H9 (cell line): ENCODE results near the gene PIBF1. TPM values are rescaled to one million over a fixed set of nuclear protein-coding genes. Genes with fewer than 3 reads are reported as not detected.

Experiments used
- DNase-seq: peaks from one replicate; pipeline ENCODE4 v3.0.0-alpha.2; 2017
- H2AFZ ChIP-seq: one replicate; pipeline ENCODE4 v1.6.1; 2013; ENCODE audit warnings: mild to moderate bottlenecking, low read length, control low read depth, moderate library complexity
- H2AK5ac ChIP-seq: 2 replicates; pipeline ENCODE4 v1.6.1; 2013; ENCODE audit warnings: low read length, control low read depth, mixed read lengths; ENCODE audit not compliant: insufficient read length
- H2BK120ac ChIP-seq: one replicate; pipeline ENCODE4 v1.6.1; 2013; ENCODE audit warnings: low read depth, mild to moderate bottlenecking, low read length, control low read depth, inconsistent platforms; ENCODE audit not compliant: poor library complexity, severe bottlenecking
- H2BK12ac ChIP-seq: 2 replicates; pipeline ENCODE4 v1.6.1; 2013; ENCODE audit warnings: low read length, control low read depth, mixed read lengths, low read depth; ENCODE audit not compliant: insufficient read length
- H2BK15ac ChIP-seq: 2 replicates; pipeline ENCODE4 v1.6.1; 2013; ENCODE audit warnings: low read depth, low read length, control low read depth
- H2BK20ac ChIP-seq: one replicate; pipeline ENCODE4 v1.6.1; 2013; ENCODE audit warnings: low read depth, mild to moderate bottlenecking, low read length, control low read depth, inconsistent platforms; ENCODE audit not compliant: poor library complexity, severe bottlenecking
- H2BK5ac ChIP-seq: 2 replicates; pipeline ENCODE4 v1.6.1; 2013; ENCODE audit warnings: low read length, control low read depth, mixed read lengths; ENCODE audit not compliant: insufficient read length
- H3K14ac ChIP-seq: 2 replicates; pipeline ENCODE4 v1.6.1; 2013; ENCODE audit warnings: low read length, control low read depth; ENCODE audit not compliant: insufficient read depth
- H3K18ac ChIP-seq: 2 replicates; pipeline ENCODE4 v1.6.1; 2013; ENCODE audit warnings: low read depth, mild to moderate bottlenecking, mixed read lengths, low read length, control low read depth; ENCODE audit not compliant: insufficient read length
- H3K23ac ChIP-seq: 2 replicates; pipeline ENCODE4 v1.6.1; 2013; ENCODE audit warnings: low read length, control low read depth, mixed read lengths, low read depth; ENCODE audit not compliant: insufficient read length
- H3K23me2 ChIP-seq: 2 replicates; pipeline ENCODE4 v1.6.1; 2013; ENCODE audit warnings: low read depth, mild to moderate bottlenecking, mixed read lengths, low read length, control low read depth; ENCODE audit not compliant: insufficient read length, poor library complexity, severe bottlenecking
- H3K27ac ChIP-seq: 2 replicates; pipeline ENCODE4 v1.5.1; 2013; ENCODE audit warnings: low read length, control low read depth, mixed read lengths, low read depth; ENCODE audit not compliant: insufficient read length
- H3K27me3 ChIP-seq: 2 replicates; pipeline ENCODE4 v1.6.1; 2013; ENCODE audit warnings: low read length, control low read depth, inconsistent platforms; ENCODE audit not compliant: insufficient read depth
- H3K4ac ChIP-seq: 2 replicates; pipeline ENCODE4 v1.6.1; 2013; ENCODE audit warnings: low read depth, mild to moderate bottlenecking, control low read depth, inconsistent platforms, low read length, moderate library complexity
- H3K4me1 ChIP-seq: 2 replicates; pipeline ENCODE4 v1.6.1; 2013; ENCODE audit warnings: low read length, control low read depth, inconsistent platforms; ENCODE audit not compliant: insufficient read depth
- H3K4me2 ChIP-seq: 2 replicates; pipeline ENCODE4 v1.6.1; 2013; ENCODE audit warnings: low read length, control low read depth, mixed read lengths; ENCODE audit not compliant: insufficient read length, insufficient read depth
- H3K56ac ChIP-seq: 2 replicates; pipeline ENCODE4 v1.6.1; 2013; ENCODE audit warnings: low read depth, mild to moderate bottlenecking, mixed read lengths, low read length, control low read depth; ENCODE audit not compliant: insufficient read length
- H3K79me1 ChIP-seq: 2 replicates; pipeline ENCODE4 v1.6.1; 2013; ENCODE audit warnings: low read depth, mild to moderate bottlenecking, moderate library complexity, low read length, control low read depth, inconsistent platforms; ENCODE audit not compliant: insufficient read depth, poor library complexity, severe bottlenecking
- H3K79me2 ChIP-seq: 2 replicates; pipeline ENCODE4 v1.6.1; 2013; ENCODE audit warnings: low read length, control low read depth, inconsistent platforms; ENCODE audit not compliant: insufficient read depth
- H3K9ac ChIP-seq: 2 replicates; pipeline ENCODE4 v1.6.1; 2013; ENCODE audit warnings: low read length, control low read depth, mixed read lengths; ENCODE audit not compliant: insufficient read length; ENCODE audit errors: extremely low read depth
- H3K9me3 ChIP-seq: one replicate; pipeline ENCODE4 v1.6.1; 2013; ENCODE audit warnings: low read depth, low read length, inconsistent platforms; ENCODE audit not compliant: control insufficient read depth
- H3T11ph ChIP-seq: one replicate; pipeline ENCODE4 v1.6.1; 2013; ENCODE audit warnings: mild to moderate bottlenecking, low read length, control low read depth, inconsistent platforms
- H4K20me1 ChIP-seq: one replicate; pipeline ENCODE4 v1.6.1; 2013; ENCODE audit not compliant: control insufficient read depth, insufficient read length, insufficient read depth
- H4K5ac ChIP-seq: 2 replicates; pipeline ENCODE4 v1.6.1; 2013; ENCODE audit warnings: low read depth, mild to moderate bottlenecking, mixed read lengths, low read length, control low read depth; ENCODE audit not compliant: insufficient read length
- H4K8ac ChIP-seq: replicated peaks from 2 replicates; pipeline ENCODE4 v1.6.1; 2013; ENCODE audit warnings: low read length, control low read depth, mixed read lengths, low read depth; ENCODE audit not compliant: insufficient read length
- H4K91ac ChIP-seq: 2 replicates; pipeline ENCODE4 v1.6.1; 2013; ENCODE audit warnings: low read depth, mild to moderate bottlenecking, moderate library complexity, mixed read lengths, low read length, control low read depth; ENCODE audit not compliant: insufficient read length
- H3K27ac Mint-ChIP-seq, 3 experiments: 2 replicates in 2 of 3; 3 replicates in 1 of 3; pipeline ENCODE4 v1.8.0; 2020 to 2021; ENCODE audit warnings: mixed read lengths in 3 of 3, mild to moderate bottlenecking in 1 of 3, moderate library complexity in 1 of 3
- H3K27me3 Mint-ChIP-seq: 2 replicates; pipeline ENCODE4 v1.8.0; 2021; ENCODE audit warnings: low read depth, mild to moderate bottlenecking, moderate library complexity, mixed read lengths
- H3K36me3 Mint-ChIP-seq, 3 experiments: 2 replicates in 2 of 3; 3 replicates in 1 of 3; pipeline ENCODE4 v1.8.0; 2020 to 2021; ENCODE audit warnings: low read depth in 3 of 3, mixed read lengths in 3 of 3; ENCODE audit not compliant: insufficient read depth in 1 of 3
- H3K4me1 Mint-ChIP-seq, 2 experiments: 2 replicates each; pipeline ENCODE4 v1.8.0; 2020; ENCODE audit warnings: mixed read lengths in 2 of 2
- H3K4me3 Mint-ChIP-seq, 2 experiments: 2 replicates in 1 of 2; 3 replicates in 1 of 2; pipeline ENCODE4 v1.8.0; 2020 to 2021; ENCODE audit warnings: mild to moderate bottlenecking in 2 of 2, mixed read lengths in 2 of 2, moderate library complexity in 1 of 2
- H3K9me3 Mint-ChIP-seq, 2 experiments: 2 replicates in 1 of 2; 3 replicates in 1 of 2; pipeline ENCODE4 v1.8.0; 2020; ENCODE audit warnings: mild to moderate bottlenecking in 2 of 2, mixed read lengths in 2 of 2, moderate library complexity in 1 of 2
- CTCF ChIP-seq: fragments of 200-600 bp; sonication (generic); conservative IDR thresholded peaks from 3 replicates; pipeline ENCODE4 v1.8.0; 2021; ENCODE audit warnings: antibody characterized with exemption, mild to moderate bottlenecking
- WGBS: extraction: QIAGEN DNeasy Blood & Tissue Kit; methylation state at CpG from one replicate; pipeline ENCODE4 v1.1.7; 2013; ENCODE audit warnings: missing lambda C conversion rate, low lambda C conversion rate, mixed read lengths; ENCODE audit not compliant: insufficient read length; ENCODE audit errors: extremely low coverage; 5-methylcytosine and 5-hydroxymethylcytosine counted together
- total RNA-seq: library from RNA; stranded (reverse); gene quantifications from 2 replicates; pipeline ENCODE4 v1.2.1, GENCODE V29; 2021

PIBF1 gene
- total RNA-seq, 1 experiment from 2014 or later: 12.7 TPM

GRCh38 chr13:72798817-72799216 is 16.9 kb downstream of the PIBF1 start:
- Mint-ChIP-seq H3K9me3 (no peaks in the 10 kb centered on the region), H3K4me3 (no peak overlapping the region), H3K27ac (no peak overlapping the region), H3K4me1 (no peaks in the 10 kb centered on the region), H3K27me3 (no peaks in the 10 kb centered on the region), H3K36me3 (peaks cover 7 to 21% (median 12%) of the 10 kb centered on the region in 3 experiments)
- no peak for DNase-seq
- Histone ChIP-seq H2AFZ (no peak overlapping the region), H2BK120ac (no peak overlapping the region), H3K27ac (no peak overlapping the region), H3K79me2 (no peaks in the 10 kb centered on the region), H3K9ac (no peak overlapping the region), H3K79me1 (no peaks in the 10 kb centered on the region), H3K14ac (no peak overlapping the region), H3K9me3 (no peaks in the 10 kb centered on the region), H4K8ac (no peak overlapping the region), H4K20me1 (no peaks in the 10 kb centered on the region), H3K18ac (no peak overlapping the region), H3T11ph (no peak overlapping the region), H2BK15ac (no peak overlapping the region), H4K5ac (no peak overlapping the region), H3K23me2 (no peaks in the 10 kb centered on the region), H3K56ac (no peak overlapping the region), H2BK5ac (no peak overlapping the region), H3K4ac (no peak overlapping the region), H4K91ac (no peak overlapping the region), H3K23ac (no peak overlapping the region), H2BK20ac (no peak overlapping the region), H3K27me3 (no peaks in the 10 kb centered on the region), H3K4me2 (no peak overlapping the region), H2BK12ac (no peak overlapping the region), H3K4me1 (no peaks in the 10 kb centered on the region), H2AK5ac (no peak overlapping the region)
- no CpG with 5 or more reads among the region's 3 CpGs for WGBS
- no peak for TF ChIP-seq CTCF
